ENCODE measurements around the gene ASTN2.

The ASTN2 gene

DNA sequence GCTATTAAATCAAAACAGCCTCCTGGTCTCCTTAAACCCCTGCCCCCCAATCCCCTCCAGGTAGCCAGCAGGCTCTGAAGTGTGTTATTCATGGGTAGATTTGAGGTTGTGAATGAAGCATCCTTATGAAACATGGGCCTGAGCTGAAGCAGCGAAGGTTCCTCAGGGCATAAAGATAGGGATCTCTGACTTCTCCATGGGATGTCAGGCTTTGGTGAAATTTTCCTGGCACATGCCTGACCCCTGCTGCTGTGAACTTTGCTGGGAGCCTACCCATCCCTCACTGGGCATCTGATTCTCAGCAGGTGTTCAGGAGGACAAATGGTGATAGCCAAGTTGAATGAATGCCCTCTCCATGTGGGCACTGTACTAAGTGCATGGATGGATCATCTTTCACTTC, 250.3 kb downstream of the ASTN2 start:
- DNase-seq (ENCODE audit: low spot score): no peak

DNA sequence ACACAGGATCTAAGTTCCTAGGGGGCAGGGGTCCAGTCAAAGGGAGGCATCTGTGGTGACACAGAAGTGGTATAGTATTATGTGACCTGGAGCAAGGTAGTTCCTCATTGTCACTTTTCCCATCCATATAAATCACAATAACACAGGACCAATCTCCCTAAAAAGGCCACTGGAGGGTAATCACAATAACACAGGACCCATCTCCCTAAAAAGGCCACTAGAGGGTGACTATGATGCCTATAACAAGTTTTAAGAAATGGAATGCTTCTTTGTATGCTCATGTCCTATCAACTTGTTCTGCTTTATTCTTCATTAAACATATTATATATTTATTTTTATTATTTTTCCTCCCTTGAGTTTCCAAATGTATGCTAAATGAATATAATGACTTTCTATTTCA, 254.6 kb downstream of the ASTN2 start:
- peak; percentile 33 for DNase-seq (ENCODE audit: low spot score)

GRCh38 chr9:117156771-117157535, 257.9 kb downstream of the ASTN2 start:
- no peak for DNase-seq (ENCODE audit: low spot score)

DNA sequence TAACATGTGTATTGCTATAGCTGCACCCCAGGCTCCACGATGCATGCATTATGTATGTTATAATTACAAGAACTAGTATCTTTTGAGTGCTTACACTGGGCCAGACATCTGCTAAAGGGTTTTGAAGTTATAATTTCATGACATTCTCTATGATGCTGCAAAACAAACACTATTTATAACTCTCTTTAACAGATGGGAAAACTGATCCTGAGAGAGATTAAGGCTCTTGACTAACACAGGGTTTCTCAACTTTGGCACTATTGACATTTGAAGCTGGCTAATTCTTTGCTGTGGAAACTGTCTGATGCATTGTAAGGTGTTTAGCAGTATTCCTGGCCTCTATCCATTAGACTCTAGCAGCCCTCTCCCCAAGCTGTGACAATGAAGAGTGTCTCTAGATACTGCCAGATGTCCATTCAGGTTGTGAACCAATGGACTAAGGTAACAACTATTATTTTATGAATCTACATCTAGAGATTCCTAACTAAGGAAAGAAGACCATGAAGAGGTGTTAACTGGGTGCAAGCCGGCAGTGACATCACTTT, 258.6 kb downstream of the ASTN2 start:
- no peak for DNase-seq (ENCODE audit: low spot score)

DNA sequence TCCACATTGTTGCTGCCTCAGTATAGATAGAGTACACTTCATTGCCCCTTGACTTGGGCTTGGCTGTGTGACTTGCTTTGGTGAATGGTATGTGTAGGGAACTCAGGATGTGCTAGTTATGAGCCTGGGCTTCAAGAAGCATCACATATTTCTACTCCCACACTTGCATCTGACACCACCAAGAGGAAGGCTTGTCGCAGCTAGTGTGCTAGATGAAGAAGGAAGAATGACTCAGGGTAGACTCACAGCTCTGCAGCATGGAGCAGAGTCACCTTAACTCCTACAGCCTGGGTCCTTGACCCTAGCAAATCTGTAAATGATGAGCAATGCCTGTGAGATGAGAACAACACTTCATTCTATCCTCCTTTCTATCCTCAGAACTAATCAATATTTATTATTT, 261.8 kb downstream of the ASTN2 start:
- peak; percentile 21 for DNase-seq (ENCODE audit: low spot score)

DNA sequence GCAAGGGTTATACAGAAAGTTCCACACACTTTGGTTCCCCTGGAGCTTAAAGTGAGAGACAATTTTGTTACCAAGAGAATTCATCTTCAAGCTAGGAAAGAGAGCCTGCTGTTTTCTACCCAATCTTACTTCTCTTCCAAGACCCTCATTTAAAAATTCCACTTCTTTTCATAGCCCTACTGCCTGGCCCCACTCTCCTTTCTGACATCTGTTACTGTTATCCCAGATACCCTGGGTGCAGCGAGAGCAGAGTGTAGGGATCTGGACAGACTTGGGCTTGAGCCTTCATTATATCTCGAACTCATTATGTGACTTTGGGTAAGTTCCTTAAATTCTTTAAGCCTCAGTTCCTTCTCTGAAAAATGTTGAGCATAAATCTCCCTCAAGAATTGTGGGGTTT, 263.1 kb downstream of the ASTN2 start:
- no peak for DNase-seq (ENCODE audit: low spot score)

- no peak for DNase-seq (ENCODE audit: low spot score)
Measured at GRCh38 chr9:117149996-117150395, 264.9 kb downstream of the ASTN2 start.

DNA sequence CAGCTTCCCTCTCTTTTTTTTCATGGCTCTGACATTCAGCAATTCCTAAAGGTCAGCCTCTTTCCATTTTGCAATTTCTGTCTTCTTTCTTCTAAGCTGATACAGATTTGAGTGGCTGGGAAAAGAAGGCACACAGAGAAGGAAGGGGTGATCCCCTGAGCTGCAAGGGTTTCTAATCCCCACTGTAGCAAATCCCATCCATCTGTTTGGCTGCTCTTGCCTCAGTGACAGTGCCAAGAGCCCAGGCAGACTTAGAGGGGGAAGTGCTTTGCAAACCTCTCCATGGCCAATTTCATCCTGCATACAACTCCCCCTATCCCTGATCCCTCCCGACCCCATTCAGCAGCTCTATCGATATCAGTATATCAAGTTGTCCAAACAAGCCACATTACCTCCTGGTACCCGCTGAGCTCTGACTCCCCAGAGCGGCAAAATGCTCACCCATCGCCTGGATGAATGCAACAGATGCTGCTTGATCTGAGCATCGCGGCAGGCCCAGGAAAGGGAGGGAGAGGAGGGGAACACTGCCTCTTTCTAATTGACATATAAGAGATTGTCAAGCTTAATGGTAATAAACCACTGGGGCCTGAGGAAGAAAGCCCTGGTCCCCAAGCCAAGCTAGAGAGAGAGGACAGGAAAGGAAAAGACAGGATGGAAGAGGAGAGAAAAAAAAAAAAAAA, 268.9 kb downstream of the ASTN2 start:
- DNase-seq (ENCODE audit: low spot score): peak; percentile 27

GRCh38 chr9:117145081-117145480, 269.8 kb downstream of the ASTN2 start:
- DNase-seq (ENCODE audit: low spot score): no peak

- DNase-seq (ENCODE audit: low spot score): peak; percentile 8
Measured at GRCh38 chr9:117138231-117138630, 276.6 kb downstream of the ASTN2 start.

GRCh38 chr9:117136461-117136860, 278.4 kb downstream of the ASTN2 start:
- no peak for DNase-seq (ENCODE audit: low spot score)

DNA sequence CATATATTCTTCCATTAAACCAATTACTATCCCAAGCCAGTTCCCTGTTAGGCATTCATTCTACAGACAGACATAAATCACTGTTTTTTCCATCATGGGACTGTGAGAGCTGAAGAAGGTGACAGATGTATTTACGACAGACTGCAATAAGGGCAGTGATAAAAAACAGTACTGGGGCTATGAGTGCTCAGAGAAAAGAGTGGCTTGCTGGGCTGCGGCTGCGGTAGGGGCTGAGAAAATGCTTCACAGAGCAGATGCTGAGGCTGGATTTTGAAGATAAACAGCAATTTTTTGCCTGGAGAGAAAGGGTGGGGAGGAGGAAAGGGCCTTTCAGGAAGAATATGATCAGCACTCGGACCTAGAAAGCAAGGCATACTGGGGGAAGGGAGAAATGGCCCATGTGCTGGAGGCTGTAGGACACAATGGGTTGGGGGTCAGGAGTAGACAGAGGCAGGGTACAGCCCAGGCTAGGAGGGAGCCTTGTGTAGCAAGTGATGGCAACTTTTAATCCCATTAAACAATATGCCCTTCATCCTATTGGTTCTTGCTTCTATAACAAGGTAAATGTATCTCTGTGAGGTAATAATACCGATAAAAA, 279.3 kb downstream of the ASTN2 start:
- DNase-seq (ENCODE audit: low spot score): no peak

DNA sequence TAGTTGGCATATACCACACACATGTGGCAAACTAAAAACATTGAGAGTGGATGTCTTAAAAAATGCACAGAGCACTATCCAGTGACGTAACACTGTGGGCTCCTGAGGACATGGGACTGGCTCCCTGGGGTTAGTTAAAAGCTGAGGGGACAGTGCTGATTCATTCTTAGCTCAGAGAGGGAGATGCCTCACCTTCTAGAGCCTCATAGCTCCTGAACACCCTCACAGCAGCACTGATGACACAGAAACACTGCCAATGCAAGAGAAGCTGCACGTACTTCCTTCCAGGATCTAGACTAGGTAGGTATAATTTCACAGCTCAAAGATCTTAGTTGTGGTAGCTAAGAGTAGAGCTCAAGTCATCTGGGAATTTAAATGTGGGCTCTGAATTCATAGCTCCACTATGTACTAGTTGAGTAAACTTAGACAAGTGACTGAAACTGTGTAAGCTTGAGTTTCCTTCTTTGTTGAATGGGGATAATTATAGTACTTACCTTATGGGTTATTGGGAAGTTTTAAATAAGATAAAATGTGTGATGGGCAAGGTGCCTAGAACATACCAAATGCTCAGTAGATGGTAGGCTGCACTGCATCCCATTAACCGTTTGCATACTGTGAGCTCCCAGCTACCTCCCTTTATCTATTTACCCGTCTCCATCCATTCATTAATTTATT, 279.9 kb downstream of the ASTN2 start:
- DNase-seq (ENCODE audit: low spot score): no peak

DNA sequence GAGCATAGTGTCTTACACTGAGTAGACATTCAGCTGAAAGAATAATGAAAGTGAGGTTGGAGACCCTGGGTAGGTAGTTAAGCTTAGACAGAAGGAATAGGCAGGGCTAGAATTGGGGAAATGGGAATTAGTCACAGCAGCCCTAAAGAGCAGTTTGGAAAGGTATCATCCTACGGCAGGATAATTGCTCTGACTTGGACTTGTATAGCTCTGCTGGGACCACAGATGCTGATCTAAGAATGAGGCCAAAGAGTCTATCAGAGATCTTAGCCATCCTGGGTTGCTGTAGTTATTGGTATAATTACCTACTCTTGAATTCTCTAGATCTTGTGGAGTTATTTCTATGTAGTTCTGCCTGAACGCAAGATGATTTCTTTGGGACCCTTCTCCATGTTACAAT, 288.0 kb downstream of the ASTN2 start:
- DNase-seq (ENCODE audit: low spot score): no peak

- DNase-seq (ENCODE audit: low spot score): no peak
Measured at GRCh38 chr9:117125531-117125930, 289.3 kb downstream of the ASTN2 start.

DNA sequence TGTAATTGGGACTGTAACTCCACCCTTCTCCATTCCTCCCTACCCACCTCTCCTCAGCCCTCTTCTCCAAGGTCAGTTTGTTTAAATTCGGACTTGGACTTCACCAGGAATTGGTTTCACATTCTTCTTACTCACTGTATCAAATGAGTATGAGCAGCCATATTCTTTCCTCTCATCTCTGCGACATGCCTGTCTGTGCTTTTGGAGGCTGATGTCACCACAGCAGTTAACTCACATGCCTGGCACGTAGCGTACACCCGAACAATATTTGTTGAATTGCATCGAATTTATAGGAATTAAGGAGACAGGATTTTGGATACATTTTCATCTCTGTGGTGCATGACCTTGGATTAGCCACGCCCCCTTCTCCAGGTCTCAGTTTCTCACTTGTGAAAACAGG, 291.1 kb downstream of the ASTN2 start:
- no peak for DNase-seq (ENCODE audit: low spot score)

- DNase-seq (ENCODE audit: low spot score): no peak
Measured at GRCh38 chr9:117122953-117123352, 291.9 kb downstream of the ASTN2 start.

GRCh38 chr9:117122102-117122501, 292.8 kb downstream of the ASTN2 start:
- DNase-seq (ENCODE audit: low spot score): no peak

DNA sequence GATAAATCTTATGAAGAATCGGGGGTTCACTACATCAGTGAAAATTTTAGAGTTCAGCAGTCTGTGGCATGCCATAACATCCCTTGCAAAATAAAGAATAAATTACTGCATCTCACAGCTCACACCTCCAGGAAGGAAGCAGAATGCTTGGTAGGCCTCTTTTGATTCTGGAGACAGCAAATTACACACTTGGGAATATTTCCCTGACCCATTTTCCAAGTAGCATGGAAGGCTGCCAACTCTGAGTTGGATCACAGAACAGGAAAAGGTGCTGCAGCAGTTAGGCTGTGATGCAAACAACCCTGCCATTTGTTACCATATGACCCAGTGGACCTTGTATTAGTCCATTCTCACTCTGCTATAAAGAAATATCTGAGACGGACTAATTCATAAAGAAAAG, 293.5 kb downstream of the ASTN2 start:
- peak; percentile 9 for DNase-seq (ENCODE audit: low spot score)

- no peak for DNase-seq (ENCODE audit: low spot score)
Measured at GRCh38 chr9:117120061-117120460, 294.8 kb downstream of the ASTN2 start.

DNA sequence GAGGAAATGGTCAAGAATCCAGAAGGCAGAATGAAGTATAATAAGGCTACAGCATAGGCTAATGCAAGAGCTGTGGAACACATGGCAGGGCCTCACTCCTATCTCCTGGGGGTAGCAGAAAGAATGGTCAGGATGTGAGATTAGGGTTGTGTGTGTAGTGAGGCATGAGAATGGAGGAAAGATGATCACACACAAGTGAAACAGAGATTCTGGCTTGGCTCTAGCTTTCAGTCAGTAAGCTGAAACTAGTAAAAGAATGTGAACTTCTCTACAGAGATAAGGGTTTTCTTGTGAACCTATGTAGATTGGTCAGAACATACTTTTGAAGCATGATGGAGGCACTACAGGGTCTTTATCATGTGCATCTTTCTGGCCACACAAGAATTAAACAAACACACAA, 298.8 kb downstream of the ASTN2 start:
- no peak for DNase-seq (ENCODE audit: low spot score)

DNA sequence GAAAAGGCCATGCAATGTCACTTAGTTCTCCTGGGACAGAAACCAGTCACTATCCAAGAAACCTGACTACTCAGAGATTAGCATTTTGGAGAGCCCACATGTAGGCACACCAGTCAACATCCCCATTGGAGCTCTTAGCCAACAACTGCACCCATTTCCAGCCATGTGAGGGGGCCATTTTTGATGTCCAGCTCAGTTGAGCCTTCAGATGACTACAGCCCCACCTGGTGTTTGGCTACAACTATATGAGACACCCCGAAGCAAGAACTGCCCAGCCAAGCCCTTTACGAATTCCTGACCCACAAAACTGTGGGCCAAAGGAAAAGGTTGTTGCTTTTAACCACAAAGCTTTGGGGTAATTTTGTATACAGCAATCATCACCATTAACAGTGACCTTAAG, 300.1 kb downstream of the ASTN2 start:
- no peak for DNase-seq (ENCODE audit: low spot score)
